ENCODE data around the gene WASHC4.

WASHC4 gene

DNA sequence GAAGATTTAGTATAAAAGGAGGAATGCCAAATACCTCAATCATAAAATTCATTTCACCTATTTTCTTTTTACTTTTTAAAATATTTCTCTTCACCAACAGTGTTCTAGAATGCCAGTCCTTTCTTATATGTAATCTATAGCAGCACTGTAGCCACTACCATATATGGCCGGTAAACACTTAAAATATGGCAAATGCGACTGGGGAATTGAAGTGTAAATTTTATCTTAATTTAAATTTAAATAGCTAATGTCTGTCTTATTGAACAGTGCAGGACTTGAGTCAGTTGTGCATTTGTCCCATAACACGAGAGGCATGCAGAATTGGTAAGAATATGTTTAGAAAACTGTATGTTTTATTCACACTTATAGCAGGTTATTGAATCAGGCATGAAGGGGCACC lies 50.1 kb downstream of the WASHC4 start:
- no peaks in the 10 kb centered on the region for H3K9me2 ChIP-seq (replicated peaks; ENCODE audit: insufficient read depth, low read length)
- DNase-seq, result no peak
- no peaks in the 10 kb centered on the region for H3K27me3 ChIP-seq (replicated peaks; ENCODE audit: insufficient read depth, low read length)

GRCh38 chr12:105158876-105159275 lies 51.3 kb downstream of the WASHC4 start:
- peaks cover 10% of the 10 kb centered on the region; the same call in 1 of the 2 replicates for H3K36me3 ChIP-seq (replicated peaks; ENCODE audit: insufficient read depth, low read length)
- H3K9ac ChIP-seq (ENCODE audit: low read length), result no peak overlapping the region
- H3K79me2 ChIP-seq (ENCODE audit: low read length), result 0 out of 2 replicates have a peak, but pooled peaks cover 3% of the 10 kb centered on the region
- H3K4me1 ChIP-seq (ENCODE audit: low read length), result no peaks in the 10 kb centered on the region
- DNase-seq, result no peak
- H3K9me3 ChIP-seq (replicated peaks; ENCODE audit: insufficient read depth, low read length), result no peaks in the 10 kb centered on the region
- H3K27ac ChIP-seq (ENCODE audit: low read length), result no peak overlapping the region
- no peak overlapping the region for H3K4me3 ChIP-seq (ENCODE audit: low read length)
- H4K20me1 ChIP-seq (ENCODE audit: insufficient read depth, low read length), result no peaks in the 10 kb centered on the region
- H3K4me2 ChIP-seq (ENCODE audit: low read depth, low read length), result no peak overlapping the region
- no peak for TF ChIP-seq EZH2phosphoT487 (IDR thresholded peaks at IDR 0.05; ENCODE audit: low read length)
- TF ChIP-seq CTCF (IDR thresholded peaks at IDR 0.05; ENCODE audit: low read length), result no peak
- no peak for TF ChIP-seq EZH2 (optimal IDR thresholded peaks at IDR 0.05; ENCODE audit: low read depth, low read length)
- H3K9me2 ChIP-seq (replicated peaks; ENCODE audit: insufficient read depth, low read length), result no peaks in the 10 kb centered on the region
- no peak overlapping the region for H2AFZ ChIP-seq (ENCODE audit: low read length)
- no peaks in the 10 kb centered on the region for H3K27me3 ChIP-seq (replicated peaks; ENCODE audit: insufficient read depth, low read length)
- no peaks in the 10 kb centered on the region for H3F3A ChIP-seq (ENCODE audit: insufficient read depth, low read length)

More for the DNA sequence above, 50.1 kb downstream of the WASHC4 start:
- Histone ChIP-seq H3K4me1 (ENCODE audit: low read length) (no peaks in the 10 kb centered on the region), H3F3A (ENCODE audit: insufficient read depth, low read length) (no peaks in the 10 kb centered on the region), H2AFZ (ENCODE audit: low read length) (no peak overlapping the region), H4K20me1 (ENCODE audit: insufficient read depth, low read length) (no peaks in the 10 kb centered on the region), H3K79me2 (ENCODE audit: low read length) (0 out of 2 replicates have a peak, but pooled peaks cover 3% of the 10 kb centered on the region), H3K36me3 (replicated peaks; ENCODE audit: insufficient read depth, low read length) (peaks cover 19% of the 10 kb centered on the region), H3K27ac (ENCODE audit: low read length) (no peak overlapping the region), H3K9me3 (replicated peaks; ENCODE audit: insufficient read depth, low read length) (no peaks in the 10 kb centered on the region), H3K9ac (ENCODE audit: low read length) (no peak overlapping the region), H3K4me3 (ENCODE audit: low read length) (no peak overlapping the region), H3K4me2 (ENCODE audit: low read depth, low read length) (no peak overlapping the region)
- no peak for TF ChIP-seq CTCF (IDR thresholded peaks at IDR 0.05; ENCODE audit: low read length)
- TF ChIP-seq EZH2 (optimal IDR thresholded peaks at IDR 0.05; ENCODE audit: low read depth, low read length), result no peak
- no peak for TF ChIP-seq EZH2phosphoT487 (IDR thresholded peaks at IDR 0.05; ENCODE audit: low read length)

DNA sequence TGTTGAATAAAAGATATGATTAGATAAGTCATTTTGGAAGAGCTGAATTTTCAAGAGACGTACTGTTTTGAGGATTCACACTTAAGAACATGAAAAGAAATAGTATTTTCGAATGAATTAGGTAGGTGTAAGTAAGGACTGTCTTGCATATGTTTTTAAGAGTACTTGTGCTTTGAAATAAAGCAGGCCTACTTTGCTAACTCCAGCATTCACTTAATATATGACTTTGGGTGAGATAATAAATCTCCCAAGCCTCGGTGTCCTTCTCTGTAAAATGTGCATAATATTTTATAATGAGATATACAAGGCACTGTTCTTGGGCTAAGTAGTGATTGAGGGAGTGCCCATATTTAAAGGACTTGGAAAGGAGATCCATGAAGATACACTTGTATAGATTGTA lies 54.6 kb downstream of the WASHC4 start:
- Histone ChIP-seq H3K4me2 (ENCODE audit: low read depth, low read length) (no peak overlapping the region), H3K9ac (ENCODE audit: low read length) (no peak overlapping the region), H3K27ac (ENCODE audit: low read length) (no peak overlapping the region), H3K79me2 (ENCODE audit: low read length) (0 out of 2 replicates have a peak, but pooled peaks cover 3% of the 10 kb centered on the region), H3K4me1 (ENCODE audit: low read length) (no peaks in the 10 kb centered on the region), H3K9me2 (replicated peaks; ENCODE audit: insufficient read depth, low read length) (no peaks in the 10 kb centered on the region), H3K9me3 (replicated peaks; ENCODE audit: insufficient read depth, low read length) (no peaks in the 10 kb centered on the region), H3K36me3 (replicated peaks; ENCODE audit: insufficient read depth, low read length) (peaks cover 4% of the 10 kb centered on the region; the same call in 1 of the 2 replicates), H3F3A (ENCODE audit: insufficient read depth, low read length) (no peaks in the 10 kb centered on the region), H3K27me3 (replicated peaks; ENCODE audit: insufficient read depth, low read length) (no peaks in the 10 kb centered on the region), H2AFZ (ENCODE audit: low read length) (no peak overlapping the region), H4K20me1 (ENCODE audit: insufficient read depth, low read length) (no peaks in the 10 kb centered on the region), H3K4me3 (ENCODE audit: low read length) (no peak overlapping the region)
- no peak for TF ChIP-seq CTCF (IDR thresholded peaks at IDR 0.05; ENCODE audit: low read length)
- TF ChIP-seq EZH2phosphoT487 (IDR thresholded peaks at IDR 0.05; ENCODE audit: low read length), result no peak
- TF ChIP-seq EZH2 (optimal IDR thresholded peaks at IDR 0.05; ENCODE audit: low read depth, low read length), result no peak
- no peak for DNase-seq
